ENCODE measurements around the gene DOK7. TPM values are rescaled to one million over a fixed set of nuclear protein-coding genes. Genes with fewer than 3 reads are reported as not detected.

Gene DOK7
- total and polyA plus RNA-seq, 2 donors (not counting 3 experiments of a cell fraction or from before 2014, with no cell fraction given): not detected

- H3K9ac ChIP-seq (replicated peaks; ENCODE audit: extremely low read depth, insufficient read depth, low read length): no peak overlapping the region
- H3K36me3 ChIP-seq (ENCODE audit: control insufficient read depth in 2 of 2, extremely low read depth in 1 of 2, insufficient read depth in 2 of 2, low read length in 2 of 2): no peaks in the 10 kb centered on the region
- H4K20me1 ChIP-seq (replicated peaks; ENCODE audit: control insufficient read depth, extremely low read depth, insufficient read depth, low read length): no peaks in the 10 kb centered on the region
- no peak for FAIRE-seq
- H3K9me1 ChIP-seq (replicated peaks; ENCODE audit: control insufficient read depth, extremely low read depth, insufficient read depth, low read length): no peaks in the 10 kb centered on the region
- H3K27me3 ChIP-seq (ENCODE audit: control insufficient read depth in 2 of 2, insufficient read depth in 2 of 2, low read length in 2 of 2): no peaks in the 10 kb centered on the region
- ChIA-PET POLR2A (no interaction called here), CTCF (interaction anchor here (1.0 to 4.1 kb wide), 3 partner anchors 10 to 278 kb away, joined by 3 to 16 read pairs (median 4); no protein-coding TSS in a partner anchor)
- no peak overlapping the region for H3K27ac ChIP-seq (ENCODE audit: insufficient read depth, low read depth, low read length)
- intact Hi-C loops (cut with micrococcal nuclease) (no loop called here), dilution Hi-C loops (cut with MboI; ENCODE audit: extremely low pct_ligation_motif_present, low sequenced_read_pairs) (no loop called here)
- H2AFZ ChIP-seq (ENCODE audit: low read depth, low read length): no peak overlapping the region
- no peak for DNase-seq (ENCODE audit: low read depth, low spot score)
- no peaks in the 10 kb centered on the region for H3K79me2 ChIP-seq (ENCODE audit: control insufficient read depth, insufficient read depth, low read length)
- TF ChIP-seq MAX (IDR thresholded peaks at IDR 0.05; ENCODE audit: insufficient read depth, insufficient read length): no peak
- TF ChIP-seq EZH2 (IDR thresholded peaks at IDR 0.05; ENCODE audit: borderline replicate concordance, low read depth, low read length, severe bottlenecking): no peak
- TF ChIP-seq JUN (IDR thresholded peaks at IDR 0.05; ENCODE audit: borderline replicate concordance, insufficient read depth, insufficient read length, low read depth): no peak
- TF ChIP-seq, protein P1, sequence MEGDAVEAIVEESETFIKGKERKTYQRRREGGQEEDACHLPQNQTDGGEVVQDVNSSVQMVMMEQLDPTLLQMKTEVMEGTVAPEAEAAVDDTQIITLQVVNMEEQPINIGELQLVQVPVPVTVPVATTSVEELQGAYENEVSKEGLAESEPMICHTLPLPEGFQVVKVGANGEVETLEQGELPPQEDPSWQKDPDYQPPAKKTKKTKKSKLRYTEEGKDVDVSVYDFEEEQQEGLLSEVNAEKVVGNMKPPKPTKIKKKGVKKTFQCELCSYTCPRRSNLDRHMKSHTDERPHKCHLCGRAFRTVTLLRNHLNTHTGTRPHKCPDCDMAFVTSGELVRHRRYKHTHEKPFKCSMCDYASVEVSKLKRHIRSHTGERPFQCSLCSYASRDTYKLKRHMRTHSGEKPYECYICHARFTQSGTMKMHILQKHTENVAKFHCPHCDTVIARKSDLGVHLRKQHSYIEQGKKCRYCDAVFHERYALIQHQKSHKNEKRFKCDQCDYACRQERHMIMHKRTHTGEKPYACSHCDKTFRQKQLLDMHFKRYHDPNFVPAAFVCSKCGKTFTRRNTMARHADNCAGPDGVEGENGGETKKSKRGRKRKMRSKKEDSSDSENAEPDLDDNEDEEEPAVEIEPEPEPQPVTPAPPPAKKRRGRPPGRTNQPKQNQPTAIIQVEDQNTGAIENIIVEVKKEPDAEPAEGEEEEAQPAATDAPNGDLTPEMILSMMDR (IDR thresholded peaks at IDR 0.05; ENCODE audit: extremely low read depth in 1 of 2, insufficient read depth in 1 of 2, low read depth in 1 of 2, low read length in 2 of 2): no peak
- TF ChIP-seq MYC (IDR thresholded peaks at IDR 0.05; ENCODE audit: low read depth, low read length): no peak
- TF ChIP-seq GATA2 (IDR thresholded peaks at IDR 0.05; ENCODE audit: insufficient read depth, insufficient read length, low read depth, low read length): no peak
- TF ChIP-seq FOS (IDR thresholded peaks at IDR 0.05; ENCODE audit: borderline replicate concordance, insufficient read depth, low read length): no peak
- no peak for TF ChIP-seq POLR2AphosphoS5 (IDR thresholded peaks at IDR 0.05; ENCODE audit: insufficient read depth, low read depth, low read length)
- no peak for TF ChIP-seq POLR2A (IDR thresholded peaks at IDR 0.05; ENCODE audit: low read depth, low read length)
- no peak overlapping the region for H3K4me3 ChIP-seq (replicated peaks in 1 of 3; ENCODE audit: insufficient read depth in 1 of 3, low read depth in 1 of 3, low read length in 3 of 3)
- no peak overlapping the region for H3K4me2 ChIP-seq (ENCODE audit: insufficient read depth, low read length)
- no TSS peak for BruUV-seq (replicated peaks)
- H3K9me3 ChIP-seq (replicated peaks; ENCODE audit: control insufficient read depth, insufficient read depth, low read length): no peaks in the 10 kb centered on the region
- no peaks in the 10 kb centered on the region for H3K4me1 ChIP-seq (ENCODE audit: control insufficient read depth, extremely low read depth, insufficient read depth, low read length)
These were observed 8.1 kb downstream of the DOK7 start for GRCh38 chr4:3471098-3471760.

Measured in endothelial cell of umbilical vein (primary cell).